Fibroblast of pulmonary artery (primary cell): ENCODE results near the gene RSPH1.
A peak's percentile ranks its signal among the peaks of the same experiment; 100 is the strongest.

Experiments
- DNase-seq: peaks from one replicate; pipeline ENCODE4 v3.0.0-alpha.2; 2010; ENCODE audit warnings: low read depth
- H3K4me3 ChIP-seq: replicated peaks from 2 replicates; pipeline ENCODE4 v1.5.1; 2011; ENCODE audit warnings: low read depth, mild to moderate bottlenecking, control low read depth, low read length, moderate library complexity
- TF ChIP-seq, protein P1 (sequence below): IDR thresholded peaks from 2 replicates; pipeline ENCODE4 v1.5.1; 2011; ENCODE audit warnings: mild to moderate bottlenecking, control low read depth, low read length, inconsistent platforms; ENCODE audit errors: missing control alignments

RSPH1 gene

DNA sequence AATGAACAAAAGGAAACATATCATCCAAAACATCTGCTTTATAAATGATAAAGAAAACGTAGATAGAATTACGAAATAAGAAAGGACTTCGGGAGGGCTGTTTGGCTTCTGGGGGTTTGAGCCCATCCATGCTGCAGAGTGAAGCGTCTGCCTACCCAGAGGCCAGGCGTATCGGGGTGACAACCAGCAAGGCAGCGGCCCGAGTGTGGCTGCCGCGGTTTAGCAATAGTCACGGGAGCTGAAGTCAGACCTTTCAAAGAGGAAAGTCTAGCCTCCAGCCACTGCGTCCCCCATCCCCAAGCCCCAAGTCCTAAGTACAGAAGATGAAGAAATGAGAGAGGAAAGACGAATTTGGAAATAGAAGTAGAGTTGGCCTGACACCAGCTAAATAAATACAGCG is 26.2 kb upstream of the RSPH1 start:
- no peak for DNase-seq
- TF ChIP-seq, protein P1, sequence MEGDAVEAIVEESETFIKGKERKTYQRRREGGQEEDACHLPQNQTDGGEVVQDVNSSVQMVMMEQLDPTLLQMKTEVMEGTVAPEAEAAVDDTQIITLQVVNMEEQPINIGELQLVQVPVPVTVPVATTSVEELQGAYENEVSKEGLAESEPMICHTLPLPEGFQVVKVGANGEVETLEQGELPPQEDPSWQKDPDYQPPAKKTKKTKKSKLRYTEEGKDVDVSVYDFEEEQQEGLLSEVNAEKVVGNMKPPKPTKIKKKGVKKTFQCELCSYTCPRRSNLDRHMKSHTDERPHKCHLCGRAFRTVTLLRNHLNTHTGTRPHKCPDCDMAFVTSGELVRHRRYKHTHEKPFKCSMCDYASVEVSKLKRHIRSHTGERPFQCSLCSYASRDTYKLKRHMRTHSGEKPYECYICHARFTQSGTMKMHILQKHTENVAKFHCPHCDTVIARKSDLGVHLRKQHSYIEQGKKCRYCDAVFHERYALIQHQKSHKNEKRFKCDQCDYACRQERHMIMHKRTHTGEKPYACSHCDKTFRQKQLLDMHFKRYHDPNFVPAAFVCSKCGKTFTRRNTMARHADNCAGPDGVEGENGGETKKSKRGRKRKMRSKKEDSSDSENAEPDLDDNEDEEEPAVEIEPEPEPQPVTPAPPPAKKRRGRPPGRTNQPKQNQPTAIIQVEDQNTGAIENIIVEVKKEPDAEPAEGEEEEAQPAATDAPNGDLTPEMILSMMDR: no peak
- H3K4me3 ChIP-seq: no peak overlapping the region

DNA sequence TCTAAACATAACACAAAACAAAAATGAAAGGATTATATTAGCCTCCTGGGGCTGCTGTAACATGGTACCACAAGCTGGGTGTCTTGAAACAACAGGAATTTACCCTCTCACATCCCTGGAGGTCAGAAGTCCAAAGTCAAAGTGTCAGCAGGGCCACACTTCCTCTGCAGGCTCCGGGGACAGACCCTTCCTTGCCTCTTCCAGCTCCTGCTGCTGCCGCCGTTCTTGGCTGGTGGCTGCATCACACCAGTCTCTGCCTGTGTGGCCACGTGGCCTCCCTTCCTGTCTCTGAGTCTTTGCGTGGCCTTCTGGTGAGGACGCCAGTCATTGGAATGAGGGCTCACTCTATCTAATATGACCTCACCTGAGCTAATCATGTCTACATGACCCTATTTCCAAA is 25.8 kb upstream of the RSPH1 start:
- no peak overlapping the region for H3K4me3 ChIP-seq
- DNase-seq: no peak
- TF ChIP-seq, protein P1: no peak

DNA sequence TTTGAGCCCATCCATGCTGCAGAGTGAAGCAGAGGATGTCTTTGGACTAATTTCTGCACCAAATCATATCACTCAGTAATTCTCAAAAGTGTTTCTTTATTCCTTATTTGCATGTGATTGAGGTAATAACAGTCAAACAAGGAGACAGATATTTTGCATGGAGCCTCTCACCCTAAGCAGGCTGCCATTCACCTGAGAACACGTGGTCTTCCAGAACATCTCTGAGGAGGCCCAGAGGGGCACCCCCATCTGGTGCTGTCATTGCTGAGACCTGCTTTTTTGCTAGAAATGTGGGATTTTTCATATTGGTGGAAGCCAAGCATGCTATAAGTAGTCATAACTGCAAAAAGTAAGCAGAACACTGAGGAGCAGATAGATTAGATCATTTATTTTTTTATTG is 25.4 kb upstream of the RSPH1 start:
- no peak overlapping the region for H3K4me3 ChIP-seq
- TF ChIP-seq, protein P1: no peak
- no peak for DNase-seq

DNA sequence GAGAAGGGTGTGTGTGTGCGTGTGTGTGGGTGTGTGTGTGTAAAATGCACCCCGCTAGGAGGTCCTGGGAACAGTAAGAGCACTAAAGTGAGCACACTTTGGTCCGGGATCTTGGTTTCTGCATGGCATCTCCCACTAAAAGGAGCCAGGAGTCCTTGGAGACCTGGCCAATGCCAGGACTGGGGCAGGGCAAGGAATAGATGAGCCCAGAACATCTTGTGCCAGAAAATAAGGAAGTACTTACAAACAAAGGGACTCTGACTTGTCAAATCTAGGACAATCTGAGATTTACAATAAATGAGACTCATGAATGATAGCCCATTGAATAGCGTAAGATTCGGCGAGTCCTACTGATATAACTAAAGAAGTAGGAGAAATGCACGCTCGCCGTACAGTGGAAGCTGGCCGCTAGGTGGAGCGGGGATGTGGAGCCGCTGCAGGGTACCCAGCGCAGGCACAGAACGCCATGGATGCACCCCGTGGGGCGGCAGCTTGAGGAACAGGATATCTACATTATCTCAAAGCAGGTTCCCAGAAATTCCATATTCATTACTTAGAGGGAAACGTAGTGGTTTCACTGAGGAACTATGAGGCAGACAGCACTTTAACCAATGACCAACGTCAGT is 24.7 kb upstream of the RSPH1 start:
- TF ChIP-seq, protein P1: peak; percentile 46

DNA sequence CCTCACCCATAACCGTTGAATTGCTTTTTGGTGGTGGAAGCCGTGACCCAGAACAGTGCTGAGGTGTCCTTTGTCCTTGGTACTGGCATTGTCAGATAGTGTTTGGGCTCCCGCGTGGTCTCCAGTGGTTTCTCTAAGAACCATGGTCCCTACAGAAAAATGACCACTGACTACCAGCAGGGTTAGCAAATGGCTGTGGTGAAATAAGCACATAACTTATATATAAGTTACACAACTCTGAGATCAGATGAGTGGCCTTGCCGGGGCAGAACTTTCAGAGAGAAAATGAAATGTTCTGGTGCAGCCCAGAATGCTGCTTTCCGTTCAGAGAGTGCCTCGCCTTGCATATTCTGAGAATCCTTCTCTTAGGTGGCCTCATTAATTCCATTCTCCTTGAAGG is 22.6 kb upstream of the RSPH1 start:
- no peak for DNase-seq
- TF ChIP-seq, protein P1: no peak
- no peak overlapping the region for H3K4me3 ChIP-seq

More for the DNA sequence above, 24.7 kb upstream of the RSPH1 start:
- peak; percentile 21 for DNase-seq
- no peak overlapping the region for H3K4me3 ChIP-seq

DNA sequence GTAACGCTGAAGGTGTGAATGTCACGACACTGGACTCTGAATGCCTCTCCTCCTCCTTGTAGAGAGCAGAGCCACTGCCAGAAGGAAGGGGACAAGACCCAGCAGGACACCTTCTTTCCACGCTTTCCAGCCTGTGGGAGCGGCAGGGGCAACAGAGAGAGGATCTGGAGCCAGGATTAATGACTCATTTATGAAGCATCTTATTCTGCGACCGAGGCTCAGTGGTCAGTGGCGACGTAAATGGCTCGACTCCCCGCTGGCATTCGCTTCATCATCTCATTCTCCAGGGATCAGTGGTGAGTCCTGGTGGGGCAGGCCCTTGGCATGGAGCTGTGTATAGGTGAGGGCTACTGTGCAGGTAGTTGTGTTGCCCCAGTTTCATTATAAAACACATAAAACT is 22.2 kb upstream of the RSPH1 start:
- TF ChIP-seq, protein P1: no peak
- peak; percentile 56 for DNase-seq
- no peak overlapping the region for H3K4me3 ChIP-seq
